Gastroesophageal sphincter (tissue), 3 donors: ENCODE measurements around the gene SLC25A3.

ENCODE experiments used
- CTCF ChIP-seq, 4 experiments: fragments of 200-600 bp in 2 of 4; fragments of 450-650 bp in 2 of 4; sonication (generic) in 1 of 4; IDR thresholded peaks; one replicate each; pipeline ENCODE4 v1.5.1; 2017 to 2019; ENCODE audit warnings: antibody characterized with exemption in 4 of 4, mild to moderate bottlenecking in 2 of 4, moderate library complexity in 2 of 4
- POLR2A ChIP-seq, 2 donors: fragments of 450-650 bp; IDR thresholded peaks; one replicate each; pipeline ENCODE4 v1.6.1; 2017; ENCODE audit warnings: antibody characterized with exemption in 2 of 2, mild to moderate bottlenecking in 2 of 2, moderate library complexity in 1 of 2

GRCh38 chr12:98618952-98619351, 25.5 kb downstream of the SLC25A3 start:
- TF ChIP-seq CTCF (IDR thresholded peaks at IDR 0.05) (no peak), POLR2A (IDR thresholded peaks at IDR 0.05) (no peak)
